Neutrophil (primary cell): Measurements from ENCODE around the gene TNFRSF6B.

ENCODE experiments used
- H3K27ac ChIP-seq: fragments of 200-600 bp; sonication (generic); 2 replicates; pipeline ENCODE4 v1.5.1; 2016; ENCODE audit warnings: mild to moderate bottlenecking, moderate library complexity
- H3K27me3 ChIP-seq: fragments of 200-600 bp; sonication (generic); 2 replicates; pipeline ENCODE4 v1.6.0; 2016; ENCODE audit warnings: mild to moderate bottlenecking
- H3K36me3 ChIP-seq: fragments of 200-600 bp; sonication (generic); 2 replicates; pipeline ENCODE4 v1.5.1; 2017
- H3K4me1 ChIP-seq, 2 experiments: fragments of 200-600 bp in 1 of 2; sonication (generic) in 1 of 2; 1 replicate in 1 of 2; 2 replicates in 1 of 2; pipeline versions ENCODE4 v1.5.1 to v1.6.1; 2013 to 2016; ENCODE audit warnings: low read depth in 1 of 2, low read length in 1 of 2, mild to moderate bottlenecking in 1 of 2, moderate library complexity in 1 of 2; ENCODE audit not compliant: control insufficient read depth in 1 of 2, insufficient read depth in 1 of 2
- H3K4me3 ChIP-seq, 2 experiments: fragments of 200-600 bp in 1 of 2; sonication (generic) in 1 of 2; 1 replicate in 1 of 2; 2 replicates in 1 of 2; pipeline ENCODE4 v1.5.1; 2013 to 2016; ENCODE audit warnings: low read depth in 1 of 2, low read length in 1 of 2, mild to moderate bottlenecking in 1 of 2, moderate library complexity in 1 of 2
- H3K9me3 ChIP-seq: fragments of 200-600 bp; sonication (generic); 2 replicates; pipeline ENCODE4 v1.5.1; 2016
- CTCF ChIP-seq: fragments of 200-600 bp; sonication (generic); IDR thresholded peaks from 2 replicates; pipeline ENCODE4 v1.5.1; 2016; ENCODE audit warnings: antibody characterized with exemption

Gene TNFRSF6B

GRCh38 chr20:63685269-63686026, 11.0 kb upstream of the TNFRSF6B start:
- no peak overlapping the region for H3K27ac ChIP-seq
- H3K4me3 ChIP-seq, result no peak overlapping the region
- H3K9me3 ChIP-seq, result no peaks in the 10 kb centered on the region
- TF ChIP-seq CTCF, result no peak
- no peaks in the 10 kb centered on the region for H3K36me3 ChIP-seq
- no peaks in the 10 kb centered on the region for H3K27me3 ChIP-seq
- H3K4me1 ChIP-seq, result peaks cover 11 to 12% of the 10 kb centered on the region in 2 experiments

GRCh38 chr20:63686094-63686491, 10.4 kb upstream of the TNFRSF6B start:
- Histone ChIP-seq H3K4me3 (no peak overlapping the region), H3K9me3 (no peaks in the 10 kb centered on the region), H3K36me3 (no peaks in the 10 kb centered on the region), H3K27ac (no peak overlapping the region), H3K27me3 (no peaks in the 10 kb centered on the region), H3K4me1 (peaks cover 11 to 12% of the 10 kb centered on the region in 2 experiments)
- TF ChIP-seq CTCF, result no peak

- H3K4me1 ChIP-seq, result peaks cover 11 to 12% of the 10 kb centered on the region in 2 experiments
- no peaks in the 10 kb centered on the region for H3K9me3 ChIP-seq
- H3K27me3 ChIP-seq, result no peaks in the 10 kb centered on the region
- no peak overlapping the region for H3K27ac ChIP-seq
- peaks cover 2% of the 10 kb centered on the region for H3K36me3 ChIP-seq
- TF ChIP-seq CTCF, result no peak
- peak overlapping the region; percentile 31 to 35 for H3K4me3 ChIP-seq
Measured at GRCh38 chr20:63686492-63687321, 9.7 kb upstream of the TNFRSF6B start.

GRCh38 chr20:63687419-63688178, 8.9 kb upstream of the TNFRSF6B start:
- Histone ChIP-seq H3K27ac (no peak overlapping the region), H3K4me1 (peaks cover 11 to 12% of the 10 kb centered on the region in 2 experiments), H3K27me3 (no peaks in the 10 kb centered on the region), H3K36me3 (peaks cover 8% of the 10 kb centered on the region), H3K4me3 (peak overlapping the region in 1 of 2 experiments; percentile 31), H3K9me3 (no peaks in the 10 kb centered on the region)
- TF ChIP-seq CTCF, result no peak

- no peak for TF ChIP-seq CTCF
- H3K4me3 ChIP-seq, result no peak overlapping the region
- H3K27ac ChIP-seq, result no peak overlapping the region
- no peaks in the 10 kb centered on the region for H3K9me3 ChIP-seq
- peaks cover 8% of the 10 kb centered on the region for H3K36me3 ChIP-seq
- no peaks in the 10 kb centered on the region for H3K27me3 ChIP-seq
- H3K4me1 ChIP-seq, result peaks cover 11 to 12% of the 10 kb centered on the region in 2 experiments
Measured at GRCh38 chr20:63688228-63689045, 8.0 kb upstream of the TNFRSF6B start.
